ENCODE data around the gene WWOX.

WWOX gene

DNA sequence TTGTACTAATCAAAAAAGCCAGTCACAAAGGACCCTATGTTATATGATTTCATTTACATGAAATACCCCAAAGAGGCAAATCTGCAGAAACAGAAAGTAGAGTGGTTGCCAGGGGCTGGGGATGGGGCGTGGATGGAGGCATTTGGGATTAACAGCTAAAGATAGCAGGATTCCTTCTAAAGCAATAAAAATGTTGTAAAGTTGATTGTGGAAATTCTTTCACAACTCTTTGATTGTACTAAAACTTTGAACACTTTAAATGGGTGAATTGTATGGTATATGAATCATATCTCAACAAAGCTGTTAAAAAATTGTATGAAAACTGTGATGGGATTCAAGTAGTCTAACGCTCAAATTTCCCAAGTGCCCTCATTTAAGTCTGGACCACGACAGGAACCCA is 870.3 kb downstream of the WWOX start:
- no peak for DNase-seq (ENCODE audit: low read depth)
- TF ChIP-seq POLR2A (IDR thresholded peaks at IDR 0.05; ENCODE audit: extremely low read depth, insufficient read length), result no peak
- TF ChIP-seq MYC (IDR thresholded peaks at IDR 0.05; ENCODE audit: low read depth, low read length), result no peak
- TF ChIP-seq, protein P1, sequence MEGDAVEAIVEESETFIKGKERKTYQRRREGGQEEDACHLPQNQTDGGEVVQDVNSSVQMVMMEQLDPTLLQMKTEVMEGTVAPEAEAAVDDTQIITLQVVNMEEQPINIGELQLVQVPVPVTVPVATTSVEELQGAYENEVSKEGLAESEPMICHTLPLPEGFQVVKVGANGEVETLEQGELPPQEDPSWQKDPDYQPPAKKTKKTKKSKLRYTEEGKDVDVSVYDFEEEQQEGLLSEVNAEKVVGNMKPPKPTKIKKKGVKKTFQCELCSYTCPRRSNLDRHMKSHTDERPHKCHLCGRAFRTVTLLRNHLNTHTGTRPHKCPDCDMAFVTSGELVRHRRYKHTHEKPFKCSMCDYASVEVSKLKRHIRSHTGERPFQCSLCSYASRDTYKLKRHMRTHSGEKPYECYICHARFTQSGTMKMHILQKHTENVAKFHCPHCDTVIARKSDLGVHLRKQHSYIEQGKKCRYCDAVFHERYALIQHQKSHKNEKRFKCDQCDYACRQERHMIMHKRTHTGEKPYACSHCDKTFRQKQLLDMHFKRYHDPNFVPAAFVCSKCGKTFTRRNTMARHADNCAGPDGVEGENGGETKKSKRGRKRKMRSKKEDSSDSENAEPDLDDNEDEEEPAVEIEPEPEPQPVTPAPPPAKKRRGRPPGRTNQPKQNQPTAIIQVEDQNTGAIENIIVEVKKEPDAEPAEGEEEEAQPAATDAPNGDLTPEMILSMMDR (IDR thresholded peaks at IDR 0.05; ENCODE audit: low read depth, low read length), result no peak
- TF ChIP-seq, protein P2, sequence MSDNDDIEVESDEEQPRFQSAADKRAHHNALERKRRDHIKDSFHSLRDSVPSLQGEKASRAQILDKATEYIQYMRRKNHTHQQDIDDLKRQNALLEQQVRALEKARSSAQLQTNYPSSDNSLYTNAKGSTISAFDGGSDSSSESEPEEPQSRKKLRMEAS (IDR thresholded peaks at IDR 0.05; ENCODE audit: low read depth, low read length), result no peak
- H3K4me3 ChIP-seq (ENCODE audit: low read depth, low read length), result no peak overlapping the region

DNA sequence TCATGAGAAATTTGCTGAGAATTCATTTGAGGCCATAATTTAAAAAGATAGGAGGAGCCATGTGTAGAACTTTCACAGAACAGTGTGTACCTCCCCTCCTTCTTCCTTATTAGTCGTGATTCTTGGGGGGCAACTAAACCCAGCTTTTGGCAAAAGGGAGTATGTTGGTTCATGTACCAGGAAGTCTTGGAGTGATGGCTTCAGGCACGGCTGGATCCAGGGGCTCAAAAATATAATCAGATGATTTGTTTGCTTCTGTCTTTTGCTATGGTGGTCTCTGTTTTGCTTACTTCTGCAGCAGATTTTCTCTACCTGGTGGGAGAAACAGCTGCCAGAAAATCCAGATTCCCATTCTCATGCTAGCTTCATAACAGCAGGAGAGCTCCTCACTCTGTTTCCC is 871.2 kb downstream of the WWOX start:
- TF ChIP-seq, protein P2 (IDR thresholded peaks at IDR 0.05; ENCODE audit: low read depth, low read length), result no peak
- no peak for TF ChIP-seq POLR2A (IDR thresholded peaks at IDR 0.05; ENCODE audit: extremely low read depth, insufficient read length)
- TF ChIP-seq, protein P1 (IDR thresholded peaks at IDR 0.05; ENCODE audit: low read depth, low read length), result no peak
- TF ChIP-seq MYC (IDR thresholded peaks at IDR 0.05; ENCODE audit: low read depth, low read length), result no peak
- no peak overlapping the region for H3K4me3 ChIP-seq (ENCODE audit: low read depth, low read length)

DNA sequence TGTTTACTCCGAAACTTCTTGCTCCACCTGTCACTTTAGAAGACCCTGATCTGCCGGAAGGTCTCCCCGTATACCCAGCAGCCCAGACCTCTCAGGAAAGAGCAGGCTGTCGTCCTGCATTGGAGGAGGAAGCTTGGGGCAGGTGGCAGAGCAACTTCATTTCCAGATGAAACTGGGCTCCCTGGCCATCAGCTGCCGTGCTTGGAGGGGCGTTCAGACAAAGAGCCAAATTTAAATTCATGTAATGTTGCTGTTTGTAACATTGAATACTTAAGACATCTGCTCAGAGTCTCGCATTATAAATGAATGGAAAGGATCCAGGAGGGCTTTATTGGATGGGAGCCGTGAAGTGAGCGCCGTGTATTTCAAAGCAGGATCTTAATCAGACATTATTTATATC is 872.6 kb downstream of the WWOX start:
- no peak overlapping the region for H3K4me3 ChIP-seq (ENCODE audit: low read depth, low read length)
- TF ChIP-seq MYC (IDR thresholded peaks at IDR 0.05; ENCODE audit: low read depth, low read length) (no peak), POLR2A (IDR thresholded peaks at IDR 0.05; ENCODE audit: extremely low read depth, insufficient read length) (no peak)
- TF ChIP-seq, protein P2 (IDR thresholded peaks at IDR 0.05; ENCODE audit: low read depth, low read length), result no peak
- TF ChIP-seq, protein P1 (IDR thresholded peaks at IDR 0.05; ENCODE audit: low read depth, low read length), result no peak
- DNase-seq (ENCODE audit: low read depth), result no peak

More for the DNA sequence above, 871.2 kb downstream of the WWOX start:
- no peak for DNase-seq (ENCODE audit: low read depth)

DNA sequence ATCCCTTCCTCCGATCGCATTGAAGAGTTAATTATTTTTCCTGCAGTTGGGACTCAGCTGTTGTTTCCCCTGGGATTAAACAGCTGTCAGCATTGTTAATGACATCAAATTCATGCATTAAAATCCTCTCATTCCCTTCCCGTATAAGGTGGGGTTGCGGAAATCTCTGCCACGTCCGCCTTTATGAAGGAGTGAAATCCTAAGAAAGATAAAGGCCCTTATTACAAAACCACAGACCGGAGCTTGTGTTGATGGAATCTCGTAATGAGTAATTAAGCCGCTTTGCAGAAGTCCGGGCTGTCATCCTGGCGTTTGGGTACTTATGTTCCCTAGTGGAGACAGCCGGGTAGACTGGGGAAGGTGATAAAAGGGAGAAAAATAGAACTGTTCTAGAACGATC is 873.5 kb downstream of the WWOX start:
- no peak for TF ChIP-seq MYC (IDR thresholded peaks at IDR 0.05; ENCODE audit: low read depth, low read length)
- no peak overlapping the region for H3K4me3 ChIP-seq (ENCODE audit: low read depth, low read length)
- no peak for DNase-seq (ENCODE audit: low read depth)

DNA sequence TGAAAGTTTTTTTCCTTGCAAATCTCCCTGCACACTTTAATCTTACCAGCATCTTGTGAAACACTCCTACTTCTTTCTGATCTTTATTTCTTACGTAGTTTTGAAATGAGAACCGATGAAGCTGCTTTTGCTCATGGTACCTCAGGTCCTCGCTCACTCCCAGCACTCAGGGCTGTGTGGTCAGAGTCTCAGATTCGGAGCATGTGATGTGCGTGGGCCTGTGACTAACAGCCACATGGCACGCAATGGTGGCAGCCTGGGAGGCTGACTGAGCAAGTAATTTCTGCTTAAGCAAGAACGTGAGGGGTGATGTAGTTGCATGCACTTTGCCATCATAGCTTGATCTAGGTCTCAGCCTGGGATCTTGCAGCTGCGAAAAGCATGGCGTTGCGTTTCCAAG is 876.8 kb downstream of the WWOX start:
- no peak for DNase-seq (ENCODE audit: low read depth)
- TF ChIP-seq MYC (IDR thresholded peaks at IDR 0.05; ENCODE audit: low read depth, low read length) (no peak), POLR2A (IDR thresholded peaks at IDR 0.05; ENCODE audit: extremely low read depth, insufficient read length) (no peak)
- TF ChIP-seq, protein P2 (IDR thresholded peaks at IDR 0.05; ENCODE audit: low read depth, low read length), result no peak
- TF ChIP-seq, protein P1 (IDR thresholded peaks at IDR 0.05; ENCODE audit: low read depth, low read length), result no peak
- H3K4me3 ChIP-seq (ENCODE audit: low read depth, low read length), result no peak overlapping the region

DNA sequence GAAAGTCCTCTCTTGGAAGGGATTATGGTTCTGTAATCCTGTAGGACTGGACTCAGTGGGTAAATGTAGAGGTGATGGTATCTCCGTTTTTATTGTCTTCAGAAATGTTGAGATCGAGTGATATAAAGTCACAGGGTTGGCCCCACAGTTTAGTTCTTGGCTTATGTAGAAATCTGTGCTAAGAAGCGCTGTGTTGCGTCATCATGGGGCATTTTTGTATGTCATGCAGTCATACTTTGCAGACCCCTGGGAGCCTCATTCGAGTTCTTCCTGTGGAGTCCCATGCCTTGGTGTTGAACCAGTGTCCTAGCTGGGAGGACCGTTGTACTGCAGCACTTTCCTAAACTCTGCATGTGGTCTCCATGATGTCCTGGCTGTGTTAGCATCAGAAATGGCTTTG is 881.4 kb downstream of the WWOX start:
- DNase-seq (ENCODE audit: low read depth), result peak; percentile 28
- TF ChIP-seq, protein P1 (IDR thresholded peaks at IDR 0.05; ENCODE audit: low read depth, low read length), result no peak
- TF ChIP-seq MYC (IDR thresholded peaks at IDR 0.05; ENCODE audit: low read depth, low read length) (no peak), POLR2A (IDR thresholded peaks at IDR 0.05; ENCODE audit: extremely low read depth, insufficient read length) (no peak)
- TF ChIP-seq, protein P2 (IDR thresholded peaks at IDR 0.05; ENCODE audit: low read depth, low read length), result no peak
- H3K4me3 ChIP-seq (ENCODE audit: low read depth, low read length), result no peak overlapping the region

Data from NB4 (cell line).